ENCODE results near the gene ELL. TPM values are rescaled to one million over a fixed set of nuclear protein-coding genes. Genes with fewer than 3 reads are reported as not detected.
A peak's percentile ranks its signal among the peaks of the same experiment; 100 is the strongest.

Gene ELL
- total RNA-seq, 1 experiment from 2014 or later: 22.9 TPM

GRCh38 chr19:18519962-18520847, 1.7 kb downstream of the ELL start:
- Histone ChIP-seq H3K27me3 (ENCODE audit: insufficient read depth, low read length) (no peaks in the 10 kb centered on the region), H3K27ac (ENCODE audit: low read depth, low read length) (peak overlapping the region; percentile 95), H3K79me2 (ENCODE audit: insufficient read depth, low read length) (peaks cover 65% of the 10 kb centered on the region), H3K4me2 (ENCODE audit: low read length) (peak overlapping the region; percentile 80), H3K4me3 (replicated peaks in 1 of 2; ENCODE audit: low read depth in 1 of 2, low read length in 2 of 2) (peak overlapping the region; percentile 92 to 94), H4K20me1 (ENCODE audit: insufficient read depth) (0 out of 2 replicates have a peak, but pooled peaks cover 2% of the 10 kb centered on the region), H3K9ac (ENCODE audit: low read length) (peak overlapping the region; percentile 98), H3K9me3 (ENCODE audit: control insufficient read depth in 1 of 2, insufficient read depth in 1 of 2, low read depth in 1 of 2, low read length in 2 of 2) (no peaks in the 10 kb centered on the region), H2AFZ (ENCODE audit: low read depth, low read length, poor library complexity, severe bottlenecking) (no peak overlapping the region), H3K9me2 (ENCODE audit: insufficient read depth) (no peaks in the 10 kb centered on the region), H3K4me1 (ENCODE audit: control insufficient read depth in 1 of 2, insufficient read depth in 2 of 2, low read length in 2 of 2) (peaks cover 16 to 35% of the 10 kb centered on the region in 2 experiments), H3K36me3 (ENCODE audit: control insufficient read depth in 1 of 2, insufficient read depth in 2 of 2, low read length in 2 of 2) (no peaks in the 10 kb centered on the region; a peak in 1 of 4 replicates)
- ChIA-PET CTCF (interaction anchor here (0.6 to 2.6 kb wide), 10 partner anchors 9 to 69 kb away, joined by 3 to 12 read pairs (median 4); partner anchors contain the start of gene UBA52), RAD21 (ENCODE audit: low non-redundant PET in 1 of 2, low total read pairs in 2 of 2, uncharacterized antibody in 2 of 2, unreplicated experiment in 2 of 2) (interaction anchor here in 1 of 2 experiments (0.7 kb wide), 1 partner anchor 15 kb away, joined by 3 read pairs; no protein-coding TSS in a partner anchor), POLR2A (interaction anchor here (0.6 to 3.5 kb wide), 6 partner anchors 9 to 52 kb away, joined by 3 to 15 read pairs (median 4); partner anchors contain the start of genes KXD1 and UBA52)
- DNase-seq (ENCODE audit: low read depth, low spot score) (peak; percentile 62), ATAC-seq (peak; percentile 34)
- no TSS peak for BruUV-seq (replicated peaks)
- intact Hi-C loops (cut with micrococcal nuclease): loop anchor here (1.0 to 2.0 kb wide), 2 partner anchors 51 to 70 kb away; partner anchors contain the start of gene UBA52
- TF ChIP-seq SP1 (IDR thresholded peaks at IDR 0.05; ENCODE audit: low read depth) (no peak; the same call in 1 of the 2 replicates), REST (IDR thresholded peaks at IDR 0.05; ENCODE audit: low read depth) (no peak), EGR1 (IDR thresholded peaks at IDR 0.05; ENCODE audit: low read depth) (0 out of 2 replicates have a peak, but pooled peaks have one; percentile 43), POLR2AphosphoS5 (IDR thresholded peaks at IDR 0.05; ENCODE audit: low read depth, low read length) (peak; percentile 65), MAX (IDR thresholded peaks at IDR 0.05) (peak; percentile 41; the same call in 1 of the 2 replicates), EZH2 (IDR thresholded peaks at IDR 0.05) (no peak), CEBPB (IDR thresholded peaks at IDR 0.05; ENCODE audit: low read depth) (no peak), ZBTB33 (IDR thresholded peaks at IDR 0.05; ENCODE audit: extremely low read depth, insufficient replicate concordance, low read length) (no peak), ZFX (IDR thresholded peaks at IDR 0.05) (no peak), RAD21 (IDR thresholded peaks at IDR 0.05; ENCODE audit: low read depth) (peak; percentile 63), YY1 (IDR thresholded peaks at IDR 0.05; ENCODE audit: extremely low read depth, insufficient replicate concordance, low read depth, low read length) (peak; percentile 3), POLR2A (IDR thresholded peaks at IDR 0.05; ENCODE audit: borderline replicate concordance, extremely low read depth, insufficient read depth, insufficient read length) (no peak), FOSL1 (IDR thresholded peaks at IDR 0.05; ENCODE audit: low read depth) (no peak), CBX3 (IDR thresholded peaks at IDR 0.05; ENCODE audit: low read depth) (no peak), ATF3 (IDR thresholded peaks at IDR 0.05) (no peak), CTCF (IDR thresholded peaks at IDR 0.05 in 2 of 3, conservative IDR thresholded peaks at IDR 0.05 in 1 of 3; ENCODE audit: borderline replicate concordance in 1 of 3, insufficient read depth in 1 of 3, low read depth in 2 of 3, low read length in 2 of 3) (peak; percentile 60 to 91 (median 78); a peak in 5 of 6 replicates), ELF1 (IDR thresholded peaks at IDR 0.05; ENCODE audit: borderline replicate concordance, low read depth) (no peak)
